Lower leg skin (tissue), 4 donors: ENCODE measurements around the gene ABLIM1. TPM values are rescaled to one million over a fixed set of nuclear protein-coding genes. Genes with fewer than 3 reads are reported as not detected.

Experiments
- DNase-seq, 2 donors: peaks; one replicate each; pipeline ENCODE4 v3.0.0-alpha.2; 2019; ENCODE audit warnings: low spot score in 2 of 2
- H3K4me3 ChIP-seq: fragments of 200-600 bp; sonication (generic); 2 replicates; pipeline ENCODE4 v1.5.1; 2017; ENCODE audit warnings: mild to moderate bottlenecking, low read depth; ENCODE audit not compliant: poor library complexity, severe bottlenecking
- CTCF ChIP-seq, 3 donors: fragments of 450-650 bp; IDR thresholded peaks; one replicate each; pipeline ENCODE4 v1.5.1; 2016; ENCODE audit warnings: antibody characterized with exemption in 3 of 3, mild to moderate bottlenecking in 3 of 3, moderate library complexity in 2 of 3
- POLR2A ChIP-seq, 2 donors: fragments of 450-650 bp; IDR thresholded peaks; one replicate each; pipeline ENCODE4 v1.6.1; 2016 to 2017; ENCODE audit warnings: antibody characterized with exemption in 2 of 2, mild to moderate bottlenecking in 1 of 2, moderate library complexity in 1 of 2
- WGBS, 2 donors: methylation state at CpG; one replicate each; pipeline ENCODE4 v1.1.5; 2018; 5-methylcytosine and 5-hydroxymethylcytosine counted together
- intact Hi-C: fragments of 100-400 bp; cut with DNase I; formaldehyde crosslinking; loops from one replicate; pipeline ENCODE4 v1.15.0; 2023; ENCODE audit warnings: low total_unique reads
- total RNA-seq, 4 donors: library from RNA; depleted of rRNA; stranded (reverse); fragments of >200 nt; gene quantifications; one replicate each; pipeline ENCODE4 v1.1.0, GENCODE V29; 2016

The ABLIM1 gene
- total RNA-seq, 4 donors from 2014 or later = 171 to 258 (median 209) TPM

- intact Hi-C loops = no loop called here
- 83 to 86% methylated on average over 9 of the region's 9 CpGs for WGBS, 2 donors
Measured at GRCh38 chr10:114437473-114438292, 220.4 kb downstream of the ABLIM1 start.

GRCh38 chr10:114436941-114437340 is 221.1 kb downstream of the ABLIM1 start:
- TF ChIP-seq POLR2A (IDR thresholded peaks at IDR 0.05) = no peak
- no peak for TF ChIP-seq CTCF (IDR thresholded peaks at IDR 0.05)
- 84 to 94% methylated on average over 2 of the region's 2 CpGs for WGBS, 2 donors
- DNase-seq = no peak
- H3K4me3 ChIP-seq = no peak overlapping the region
- intact Hi-C loops = no loop called here

More at GRCh38 chr10:114437473-114438292, 220.4 kb downstream of the ABLIM1 start:
- no peak for TF ChIP-seq CTCF (IDR thresholded peaks at IDR 0.05)
- TF ChIP-seq POLR2A (IDR thresholded peaks at IDR 0.05) = no peak
- no peak overlapping the region for H3K4me3 ChIP-seq
- DNase-seq = no peak

DNA sequence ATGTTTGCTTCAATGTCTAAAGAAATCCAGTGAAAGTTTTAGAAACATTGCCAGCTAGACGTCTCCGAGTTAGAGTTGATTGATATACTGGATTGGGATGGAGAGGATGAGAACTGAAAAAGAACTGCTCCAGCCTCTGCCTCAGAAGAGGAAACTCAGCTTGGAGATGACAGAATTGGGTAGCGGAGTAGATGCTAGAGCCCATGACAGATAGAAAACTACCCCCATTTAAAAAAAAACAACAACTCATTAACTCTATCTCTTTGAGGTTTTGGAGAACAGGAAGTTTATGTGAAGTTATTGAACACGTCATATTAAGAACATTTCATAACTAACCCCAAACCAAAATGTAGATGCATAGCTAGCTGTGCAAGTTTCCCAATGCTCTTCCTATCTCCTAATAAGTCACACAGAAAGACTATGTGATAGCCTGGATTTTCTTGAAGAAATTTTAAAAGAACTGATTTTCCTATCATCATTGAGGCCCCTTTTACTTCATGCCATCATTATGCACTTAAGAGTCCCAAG is 225.4 kb downstream of the ABLIM1 start:
- intact Hi-C loops = no loop called here
- TF ChIP-seq POLR2A (IDR thresholded peaks at IDR 0.05) (no peak), CTCF (IDR thresholded peaks at IDR 0.05) (no peak)
- WGBS, 2 donors = 81 to 83% methylated on average over 4 of the region's 4 CpGs
- no peak overlapping the region for H3K4me3 ChIP-seq
- DNase-seq = no peak

DNA sequence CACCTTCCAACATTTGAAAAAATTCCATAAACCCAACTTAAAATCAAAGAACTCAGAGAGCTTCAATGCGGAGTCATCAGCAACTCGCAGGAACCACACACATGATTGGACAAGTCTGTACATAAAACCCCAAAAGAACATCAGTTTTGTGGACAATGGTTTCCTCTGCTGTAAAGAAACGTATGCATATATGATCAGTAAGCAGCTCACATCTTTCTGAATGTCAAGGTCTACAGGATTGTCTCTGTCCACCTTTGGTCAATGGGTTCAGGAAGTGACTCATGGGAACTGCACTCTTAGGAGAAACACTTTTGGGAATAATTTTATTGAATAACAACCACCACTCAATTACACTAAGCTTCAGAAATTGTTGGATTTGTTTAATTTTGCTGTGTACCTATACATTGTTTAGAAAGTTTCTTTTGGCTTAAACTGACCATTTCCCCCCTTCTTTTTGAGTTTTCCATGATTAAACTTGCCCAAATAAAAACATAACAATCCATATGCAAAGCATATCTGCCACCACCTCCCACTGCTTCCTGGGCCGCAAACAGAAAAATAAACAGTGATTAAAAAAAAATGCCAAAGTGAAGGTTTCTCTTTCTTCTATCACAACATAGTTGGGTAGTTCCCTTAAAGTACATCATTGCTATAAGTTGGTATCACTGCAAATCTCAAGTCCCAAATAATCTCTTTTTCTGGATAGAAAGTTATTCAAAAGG is 226.5 kb downstream of the ABLIM1 start:
- TF ChIP-seq CTCF (IDR thresholded peaks at IDR 0.05) (no peak), POLR2A (IDR thresholded peaks at IDR 0.05) (no peak)
- intact Hi-C loops = no loop called here
- WGBS, 2 donors = 67 to 70% methylated on average over 4 of the region's 4 CpGs
- H3K4me3 ChIP-seq = no peak overlapping the region
- no peak for DNase-seq

- 83 to 88% methylated on average over 12 of the region's 12 CpGs for WGBS, 2 donors
- H3K4me3 ChIP-seq = no peak overlapping the region
- TF ChIP-seq CTCF (IDR thresholded peaks at IDR 0.05) (no peak), POLR2A (IDR thresholded peaks at IDR 0.05) (no peak)
- DNase-seq = no peak
- intact Hi-C loops = no loop called here
Measured at GRCh38 chr10:114430688-114431413, 227.2 kb downstream of the ABLIM1 start.
